ENCODE measurements around the gene PCLO. TPM values are rescaled to one million over a fixed set of nuclear protein-coding genes. Genes with fewer than 3 reads are reported as not detected.
A peak's percentile ranks its signal among the peaks of the same experiment; 100 is the strongest.

PCLO gene
- total and polyA plus RNA-seq, 2 of the 8 experiments (the other 6 are each of a cell fraction or from before 2014, with no cell fraction given): 1.5 to 3.2 TPM

DNA sequence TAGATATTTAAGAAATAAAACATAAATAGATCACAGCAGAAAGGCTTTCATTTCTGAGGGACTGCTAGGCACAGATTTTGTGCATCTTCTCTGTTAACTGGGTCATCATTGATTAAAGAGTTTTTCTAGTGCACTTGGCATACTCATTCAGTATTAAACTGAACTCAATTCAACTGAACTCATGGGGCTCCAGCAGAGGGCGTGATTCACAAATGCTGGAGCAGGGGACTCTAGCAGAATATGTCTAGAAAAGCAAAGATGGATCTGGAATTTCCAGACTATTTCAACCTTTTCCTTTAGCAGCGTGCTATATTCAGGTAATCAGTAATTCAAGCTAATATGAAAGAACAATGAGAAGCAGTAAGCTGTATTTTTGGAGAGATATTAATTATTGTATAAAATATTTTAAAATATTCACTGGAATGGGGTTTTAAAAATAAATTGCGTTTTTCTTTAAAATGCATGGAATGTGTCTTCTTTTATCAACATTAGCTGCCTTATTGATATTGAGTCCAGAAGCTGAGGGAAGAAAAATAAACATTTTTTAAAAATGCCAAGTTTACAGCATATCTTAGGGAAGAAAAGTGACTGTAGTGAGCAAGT, 422.3 kb downstream of the PCLO start:
- Histone ChIP-seq H3K23ac (ENCODE audit: insufficient read length) (no peak overlapping the region), H3K9ac (replicated peaks in 1 of 4; ENCODE audit: extremely low read depth in 1 of 4, low read depth in 3 of 4, low read length in 3 of 4) (no peak overlapping the region), H4K5ac (ENCODE audit: insufficient read length, low read depth, low read length) (no peak overlapping the region), H2BK20ac (ENCODE audit: low read length) (no peak overlapping the region), H4K20me1 (replicated peaks in 1 of 2; ENCODE audit: control insufficient read depth in 1 of 2, insufficient read depth in 2 of 2, low read length in 2 of 2) (no peaks in the 10 kb centered on the region), H4K91ac (replicated peaks; ENCODE audit: insufficient read length, low read length) (no peak overlapping the region), H2BK15ac (ENCODE audit: low read length) (no peak overlapping the region), H3K9me3 (ENCODE audit: insufficient read depth in 2 of 2, low read depth in 1 of 2, low read length in 1 of 2) (no peaks in the 10 kb centered on the region), H3K4me3 (ENCODE audit: extremely low read depth in 1 of 4, insufficient read depth in 2 of 4, low read depth in 3 of 4, low read length in 4 of 4) (no peak overlapping the region), H2BK5ac (ENCODE audit: low read depth, low read length) (no peak overlapping the region), H3K4me1 (replicated peaks in 1 of 4; ENCODE audit: control insufficient read depth in 3 of 4, insufficient read depth in 4 of 4, low read length in 3 of 4) (no peaks in the 10 kb centered on the region; a peak in 1 of 7 replicates), H2BK120ac (replicated peaks; ENCODE audit: low read depth, low read length) (no peak overlapping the region), H3K36me3 (ENCODE audit: control insufficient read depth in 2 of 4, insufficient read depth in 4 of 4, low read length in 3 of 4) (no peaks in the 10 kb centered on the region), H3K23me2 (ENCODE audit: low read depth, low read length) (no peaks in the 10 kb centered on the region), H3K14ac (ENCODE audit: insufficient read length) (no peak overlapping the region), H3K18ac (ENCODE audit: extremely low read depth, low read length) (no peak overlapping the region), H3K79me1 (ENCODE audit: low read depth, low read length) (no peaks in the 10 kb centered on the region), H3K79me2 (ENCODE audit: control insufficient read depth in 1 of 2, insufficient read depth in 2 of 2, low read length in 2 of 2) (no peaks in the 10 kb centered on the region), H2AFZ (ENCODE audit: low read length) (no peak overlapping the region), H3K4me2 (ENCODE audit: insufficient read depth in 1 of 2, low read depth in 2 of 2, low read length in 2 of 2) (no peak overlapping the region), H2BK12ac (ENCODE audit: low read depth, low read length) (no peak overlapping the region), H2AK5ac (ENCODE audit: low read depth, low read length) (no peak overlapping the region), H3K56ac (replicated peaks; ENCODE audit: insufficient read length, low read depth, low read length) (no peak overlapping the region), H4K8ac (ENCODE audit: extremely low read depth, insufficient read depth, low read length) (no peak overlapping the region), H3K4ac (replicated peaks; ENCODE audit: insufficient read length, low read depth, low read length) (no peak overlapping the region), H3K27me3 (replicated peaks in 1 of 4; ENCODE audit: control insufficient read depth in 3 of 4, extremely low read depth in 1 of 4, insufficient read depth in 3 of 4, low read length in 3 of 4) (no peaks in the 10 kb centered on the region), H3K27ac (ENCODE audit: low read depth, low read length) (no peak overlapping the region)
- WGBS, 2 experiments (ENCODE audit: extremely low coverage in 1 of 2, insufficient coverage in 1 of 2, insufficient read length in 1 of 2, insufficient replicate concordance in 2 of 2, low coverage in 1 of 2, low lambda C conversion rate in 2 of 2, missing lambda C conversion rate in 1 of 2): 42% methylated on average over 3 of the region's 3 CpGs; no CpG with 5 or more reads in 1 of the 2 experiments
- DNase-seq (ENCODE audit: low read depth in 1 of 2, low spot score in 2 of 2): peak in 1 of 2 experiments; percentile 64
- FAIRE-seq: peak; percentile 74
- ChIA-PET POLR2A (ENCODE audit: partially characterized antibody) (no interaction called here), CTCF (ENCODE audit: partially characterized antibody) (interaction anchor here (0.6 to 5.5 kb wide), 18 partner anchors 11 to 934 kb away, joined by 3 to 30 read pairs (median 4); no protein-coding TSS in a partner anchor)
